Liver (tissue), 9 donors: Measurements from ENCODE around the gene ZNF100. TPM values are rescaled to one million over a fixed set of nuclear protein-coding genes. Genes with fewer than 3 reads are reported as not detected.
A peak's percentile ranks its signal among the peaks of the same experiment; 100 is the strongest.
"Not testable (repeated sequence)": the region's sequence is repeated elsewhere in the genome, so short reads cannot be mapped to it uniquely, and the experiment has no call there.

Source experiments
- DNase-seq: peaks from one replicate; pipeline ENCODE4 v3.0.0-alpha.2; 2017; ENCODE audit warnings: low spot score
- H3K27ac ChIP-seq, 2 donors: one replicate each; pipeline ENCODE4 v1.7.0; 2013; ENCODE audit warnings: inconsistent platforms in 2 of 2, low read length in 2 of 2, control low read depth in 1 of 2, low read depth in 1 of 2, mild to moderate bottlenecking in 1 of 2
- H3K27me3 ChIP-seq, 4 donors: one replicate each; pipeline versions ENCODE4 v1.6.1 to v1.7.0; 2013; ENCODE audit warnings: low read length in 3 of 4, inconsistent platforms in 1 of 4, mild to moderate bottlenecking in 1 of 4, moderate library complexity in 1 of 4; ENCODE audit not compliant: control insufficient read depth in 4 of 4, insufficient read depth in 4 of 4
- H3K36me3 ChIP-seq, 4 donors: one replicate each; pipeline versions ENCODE4 v1.6.1 to v1.7.0; 2013; ENCODE audit warnings: low read length in 3 of 4, mild to moderate bottlenecking in 3 of 4, low read depth in 1 of 4, moderate library complexity in 1 of 4; ENCODE audit not compliant: control insufficient read depth in 4 of 4, insufficient read depth in 3 of 4
- H3K4me1 ChIP-seq, 4 donors: one replicate each; pipeline versions ENCODE4 v1.6.1 to v1.7.0; 2013; ENCODE audit warnings: low read length in 3 of 4, mild to moderate bottlenecking in 3 of 4, moderate library complexity in 1 of 4; ENCODE audit not compliant: control insufficient read depth in 4 of 4, insufficient read depth in 4 of 4
- H3K4me3 ChIP-seq, 3 donors: one replicate each; pipeline versions ENCODE4 v1.6.1 to v1.7.0; 2013; ENCODE audit warnings: low read length in 3 of 3, control low read depth in 1 of 3, low read depth in 1 of 3, mild to moderate bottlenecking in 1 of 3
- H3K9ac ChIP-seq, 2 donors: one replicate each; pipeline ENCODE4 v1.7.0; 2013; ENCODE audit warnings: low read length in 2 of 2, mild to moderate bottlenecking in 2 of 2, moderate library complexity in 2 of 2, control low read depth in 1 of 2, low read depth in 1 of 2
- H3K9me3 ChIP-seq, 4 donors: one replicate each; pipeline versions ENCODE4 v1.6.1 to v1.7.0; 2013; ENCODE audit warnings: low read length in 3 of 4; ENCODE audit not compliant: control insufficient read depth in 4 of 4
- CTCF ChIP-seq: fragments of 150-350 bp; IDR thresholded peaks from 2 replicates; pipeline ENCODE4 v1.5.1; 2017; ENCODE audit warnings: improper control_type of control experiment, low read depth, low read length; ENCODE audit not compliant: missing input control
- EGR1 ChIP-seq, 2 donors: IDR thresholded peaks; 2 replicates each; pipeline ENCODE4 v1.6.1; 2016 to 2018; ENCODE audit warnings: antibody characterized with exemption in 2 of 2, low read depth in 2 of 2
- GABPA ChIP-seq, 2 donors: IDR thresholded peaks in 1 of 2; conservative IDR thresholded peaks in 1 of 2; 2 replicates each; pipeline ENCODE4 v1.6.1; 2016; ENCODE audit warnings: antibody characterized with exemption in 2 of 2, mild to moderate bottlenecking in 1 of 2, moderate library complexity in 1 of 2
- HNF4A ChIP-seq, 2 donors: conservative IDR thresholded peaks; 2 replicates each; pipeline ENCODE4 v1.6.1; 2016; ENCODE audit warnings: antibody characterized with exemption in 2 of 2, mild to moderate bottlenecking in 2 of 2
- MAX ChIP-seq: IDR thresholded peaks from 2 replicates; pipeline ENCODE4 v1.6.1; 2016; ENCODE audit warnings: antibody characterized with exemption
- RAD21 ChIP-seq, 2 donors: IDR thresholded peaks; 2 replicates each; pipeline ENCODE4 v1.6.1; 2016; ENCODE audit warnings: antibody characterized with exemption in 2 of 2, mild to moderate bottlenecking in 2 of 2
- REST ChIP-seq: IDR thresholded peaks from 2 replicates; pipeline ENCODE4 v1.6.1; 2016; ENCODE audit warnings: antibody characterized with exemption, mild to moderate bottlenecking
- SP1 ChIP-seq: IDR thresholded peaks from 2 replicates; pipeline ENCODE4 v1.6.1; 2018; ENCODE audit warnings: antibody characterized with exemption, mild to moderate bottlenecking
- YY1 ChIP-seq: IDR thresholded peaks from 2 replicates; pipeline ENCODE4 v1.6.1; 2016; ENCODE audit warnings: antibody characterized with exemption, mild to moderate bottlenecking
- WGBS: extraction: QIAGEN DNeasy Blood & Tissue Kit; methylation state at CpG from one replicate; pipeline ENCODE4 v1.1.7; 2013; 5-methylcytosine and 5-hydroxymethylcytosine counted together
- polyA plus RNA-seq, 2 donors: library from polyadenylated mRNA; stranded (reverse) in 1 of 2; unstranded in 1 of 2; fragments of 200-250 nt in 1 of 2; fragments of >200 nt in 1 of 2; fragmentation: Nextera tagmentation in 1 of 2; extraction: Ambion mirVana in 1 of 2; gene quantifications; one replicate each; pipeline versions ENCODE4 v1.2.1 to v1.2.3, GENCODE V29; 2013 to 2015
- total RNA-seq, 2 donors: library from RNA; depleted of rRNA; stranded (reverse); fragments of >200 nt; gene quantifications; one replicate each; pipeline ENCODE4 v1.2.3, GENCODE V29; 2014
- donor health status: healthy.
- donor health status: healthy.
- donor health status: healthy.
- donor health status: healthy.
- donor health status: healthy.

ZNF100 gene
- total and polyA plus RNA-seq, 4 donors = 0.51 to 6.1 (median 1.4) TPM

- Histone ChIP-seq H3K9me3 (peaks cover 2 to 12% (median 8%) of the 10 kb centered on the region in 4 donors), H3K27ac (no peak overlapping the region), H3K36me3 (peaks cover 0 to 11% (median 5%) of the 10 kb centered on the region in 4 donors), H3K4me3 (no peak overlapping the region), H3K27me3 (no peaks in the 10 kb centered on the region), H3K4me1 (no peaks in the 10 kb centered on the region), H3K9ac (no peak overlapping the region)
- no peak for TF ChIP-seq RAD21 (IDR thresholded peaks at IDR 0.05)
- TF ChIP-seq EGR1 (IDR thresholded peaks at IDR 0.05; ENCODE audit: low read depth in 2 of 2) = no peak
- no peak for TF ChIP-seq SP1
- TF ChIP-seq REST = no peak
- no peak for TF ChIP-seq MAX
- DNase-seq = no peak
- WGBS = 98% methylated on average over 4 of the region's 4 CpGs
Measured at GRCh38 chr19:21740559-21740958, 26.8 kb downstream of the ZNF100 start.

- H3K27me3 ChIP-seq, DNase-seq, H3K4me1 ChIP-seq, H3K27ac ChIP-seq, H3K9ac ChIP-seq: not testable (repeated sequence)
- WGBS = 97% methylated on average over 5 of the region's 5 CpGs
- Histone ChIP-seq H3K4me3 (peak overlapping the region in 2 of 3 donors; percentile 8 to 27), H3K9me3 (peaks cover 7 to 40% (median 15%) of the 10 kb centered on the region in 4 donors), H3K36me3 (peaks cover 0 to 12% (median 10%) of the 10 kb centered on the region in 4 donors)
Measured at GRCh38 chr19:21726942-21727747, 40.2 kb downstream of the ZNF100 start.

GRCh38 chr19:21713761-21714160, 53.6 kb downstream of the ZNF100 start:
- Histone ChIP-seq H3K9me3 (peaks cover 2 to 13% (median 5%) of the 10 kb centered on the region in 4 donors), H3K4me3 (no peak overlapping the region), H3K27me3 (no peaks in the 10 kb centered on the region), H3K4me1 (no peaks in the 10 kb centered on the region), H3K9ac (no peak overlapping the region), H3K36me3 (no peaks in the 10 kb centered on the region), H3K27ac (no peak overlapping the region)
- 74% methylated on average over 4 of the region's 4 CpGs for WGBS
- TF ChIP-seq RAD21 (IDR thresholded peaks at IDR 0.05) (no peak), GABPA (IDR thresholded peaks at IDR 0.05 in 1 of 2, conservative IDR thresholded peaks at IDR 0.05 in 1 of 2) (no peak), SP1 (no peak), HNF4A (conservative IDR thresholded peaks at IDR 0.05) (no peak), CTCF (no peak), YY1 (no peak)
- no peak for DNase-seq
